ENCODE measurements around the gene DAB2IP.

DAB2IP gene

GRCh38 chr9:121815546-121816448 lies 164.4 kb downstream of the DAB2IP start:
- peaks cover 5 to 10% of the 10 kb centered on the region in 2 donors for H3K4me1 Mint-ChIP-seq
- ATAC-seq (replicated peaks) (no peak), DNase-seq (no peak)
- no peak overlapping the region for H3K27ac Mint-ChIP-seq
- H3K9me3 Mint-ChIP-seq = no peaks in the 10 kb centered on the region
- peaks cover 3 to 22% of the 10 kb centered on the region in 2 donors for H3K27me3 Mint-ChIP-seq
- no peaks in the 10 kb centered on the region for H3K36me3 Mint-ChIP-seq
- H3K4me3 Mint-ChIP-seq = no peak overlapping the region

GRCh38 chr9:121816449-121816817 lies 165.0 kb downstream of the DAB2IP start:
- peaks cover 3 to 22% of the 10 kb centered on the region in 2 donors for H3K27me3 Mint-ChIP-seq
- DNase-seq (no peak), ATAC-seq (replicated peaks) (no peak)
- H3K4me3 Mint-ChIP-seq = no peak overlapping the region
- H3K36me3 Mint-ChIP-seq = no peaks in the 10 kb centered on the region
- no peak overlapping the region for H3K27ac Mint-ChIP-seq
- H3K4me1 Mint-ChIP-seq = peaks cover 5 to 10% of the 10 kb centered on the region in 2 donors
- no peaks in the 10 kb centered on the region for H3K9me3 Mint-ChIP-seq

- no peak for DNase-seq
- peaks cover 3 to 22% of the 10 kb centered on the region in 2 donors for H3K27me3 Mint-ChIP-seq
Measured at GRCh38 chr9:121816845-121817450, 165.5 kb downstream of the DAB2IP start.

GRCh38 chr9:121817476-121817875 lies 166.0 kb downstream of the DAB2IP start:
- Mint-ChIP-seq H3K27ac (no peak overlapping the region), H3K36me3 (no peaks in the 10 kb centered on the region), H3K9me3 (no peaks in the 10 kb centered on the region), H3K4me1 (peaks cover 3 to 10% of the 10 kb centered on the region in 2 donors), H3K27me3 (peaks cover 3 to 22% of the 10 kb centered on the region in 2 donors), H3K4me3 (no peak overlapping the region)
- DNase-seq (no peak), ATAC-seq (replicated peaks) (no peak)

More at GRCh38 chr9:121816845-121817450, 165.5 kb downstream of the DAB2IP start:
- ATAC-seq (replicated peaks) = no peak
- Mint-ChIP-seq H3K4me3 (no peak overlapping the region), H3K27ac (no peak overlapping the region), H3K4me1 (peaks cover 3 to 10% of the 10 kb centered on the region in 2 donors), H3K36me3 (no peaks in the 10 kb centered on the region), H3K9me3 (no peaks in the 10 kb centered on the region)

GRCh38 chr9:121818016-121818661 lies 166.7 kb downstream of the DAB2IP start:
- H3K4me1 Mint-ChIP-seq = peaks cover 3 to 10% of the 10 kb centered on the region in 2 donors
- no peaks in the 10 kb centered on the region for H3K36me3 Mint-ChIP-seq
- no peak overlapping the region for H3K4me3 Mint-ChIP-seq
- no peaks in the 10 kb centered on the region for H3K9me3 Mint-ChIP-seq
- peak overlapping the region; percentile 85 for H3K27ac Mint-ChIP-seq
- ATAC-seq (replicated peaks) = no peak
- DNase-seq = no peak
- peaks cover 3 to 22% of the 10 kb centered on the region in 2 donors for H3K27me3 Mint-ChIP-seq

GRCh38 chr9:121818841-121819427 lies 167.5 kb downstream of the DAB2IP start:
- no peak overlapping the region for H3K27ac Mint-ChIP-seq
- H3K9me3 Mint-ChIP-seq = no peaks in the 10 kb centered on the region
- no peak for DNase-seq
- peaks cover 3 to 22% of the 10 kb centered on the region in 2 donors for H3K27me3 Mint-ChIP-seq
- H3K4me3 Mint-ChIP-seq = no peak overlapping the region
- peaks cover 3 to 10% of the 10 kb centered on the region in 2 donors for H3K4me1 Mint-ChIP-seq
- no peak for ATAC-seq (replicated peaks)
- no peaks in the 10 kb centered on the region for H3K36me3 Mint-ChIP-seq

GRCh38 chr9:121819428-121820231 lies 168.2 kb downstream of the DAB2IP start:
- DNase-seq = no peak
- Mint-ChIP-seq H3K27me3 (peaks cover 3 to 22% of the 10 kb centered on the region in 2 donors), H3K9me3 (no peaks in the 10 kb centered on the region), H3K27ac (no peak overlapping the region), H3K4me1 (peaks cover 3 to 10% of the 10 kb centered on the region in 2 donors), H3K4me3 (no peak overlapping the region), H3K36me3 (no peaks in the 10 kb centered on the region)
- ATAC-seq (replicated peaks) = peak in 1 of 2 donors; percentile 14

GRCh38 chr9:121820286-121821005 lies 169.0 kb downstream of the DAB2IP start:
- H3K4me3 Mint-ChIP-seq = no peak overlapping the region
- H3K4me1 Mint-ChIP-seq = peaks cover 3 to 10% of the 10 kb centered on the region in 2 donors
- H3K27ac Mint-ChIP-seq = peak overlapping the region; percentile 67
- ATAC-seq (replicated peaks) (no peak), DNase-seq (no peak)
- H3K36me3 Mint-ChIP-seq = no peaks in the 10 kb centered on the region
- peaks cover 3 to 22% of the 10 kb centered on the region in 2 donors for H3K27me3 Mint-ChIP-seq
- H3K9me3 Mint-ChIP-seq = no peaks in the 10 kb centered on the region

- Mint-ChIP-seq H3K36me3 (no peaks in the 10 kb centered on the region), H3K9me3 (no peaks in the 10 kb centered on the region), H3K27ac (no peak overlapping the region), H3K4me3 (no peak overlapping the region), H3K27me3 (peaks cover 2 to 22% of the 10 kb centered on the region in 2 donors), H3K4me1 (peaks cover 3 to 10% of the 10 kb centered on the region in 2 donors)
- ATAC-seq (replicated peaks) (no peak), DNase-seq (no peak)
Measured at GRCh38 chr9:121821326-121821725, 169.9 kb downstream of the DAB2IP start.

GRCh38 chr9:121822093-121823085 lies 171.0 kb downstream of the DAB2IP start:
- DNase-seq (no peak), ATAC-seq (replicated peaks) (no peak)
- Mint-ChIP-seq H3K27ac (no peak overlapping the region), H3K36me3 (no peaks in the 10 kb centered on the region), H3K4me3 (no peak overlapping the region), H3K9me3 (no peaks in the 10 kb centered on the region), H3K4me1 (peaks cover 3 to 10% of the 10 kb centered on the region in 2 donors), H3K27me3 (peaks cover 0 to 22% of the 10 kb centered on the region in 2 donors)

- DNase-seq (no peak), ATAC-seq (replicated peaks) (no peak)
- Mint-ChIP-seq H3K4me3 (no peak overlapping the region), H3K27me3 (peaks cover 0 to 14% of the 10 kb centered on the region in 2 donors), H3K36me3 (no peaks in the 10 kb centered on the region), H3K4me1 (peaks cover 3 to 10% of the 10 kb centered on the region in 2 donors), H3K9me3 (no peaks in the 10 kb centered on the region), H3K27ac (no peak overlapping the region)
Measured at GRCh38 chr9:121823451-121824169, 172.2 kb downstream of the DAB2IP start.

GRCh38 chr9:121824651-121825030 lies 173.2 kb downstream of the DAB2IP start:
- peaks cover 0 to 4% of the 10 kb centered on the region in 2 donors for H3K27me3 Mint-ChIP-seq

More at GRCh38 chr9:121824651-121825030, 173.2 kb downstream of the DAB2IP start:
- Mint-ChIP-seq H3K36me3 (no peaks in the 10 kb centered on the region), H3K4me1 (peaks cover 2 to 4% of the 10 kb centered on the region in 2 donors), H3K4me3 (no peak overlapping the region), H3K27ac (no peak overlapping the region), H3K9me3 (no peaks in the 10 kb centered on the region)
- no peak for ATAC-seq (replicated peaks)
- DNase-seq = no peak
